GM20000 (cell line): ENCODE results near the gene LRMDA.

Experiments
- DNase-seq: peaks from one replicate; pipeline ENCODE4 v3.0.0; 2012; ENCODE audit warnings: low spot score
- CTCF ChIP-seq: IDR thresholded peaks from 2 replicates; pipeline ENCODE4 v1.5.1; 2012; ENCODE audit warnings: mild to moderate bottlenecking, control low read depth; ENCODE audit errors: extremely low read depth, missing control alignments

LRMDA gene

GRCh38 chr10:76185471-76186301, 754.3 kb downstream of the LRMDA start:
- TF ChIP-seq CTCF: no peak
- DNase-seq: no peak

GRCh38 chr10:76188216-76188615, 756.8 kb downstream of the LRMDA start:
- TF ChIP-seq CTCF: no peak
- DNase-seq: no peak

- no peak for DNase-seq
- no peak for TF ChIP-seq CTCF
These were observed 759.3 kb downstream of the LRMDA start for GRCh38 chr10:76190634-76191270.

- DNase-seq: no peak
- no peak for TF ChIP-seq CTCF
These were observed 759.9 kb downstream of the LRMDA start for GRCh38 chr10:76191336-76191735.

- no peak for DNase-seq
- no peak for TF ChIP-seq CTCF
These were observed 760.7 kb downstream of the LRMDA start for GRCh38 chr10:76192151-76192550.

- no peak for DNase-seq
- no peak for TF ChIP-seq CTCF
These were observed 761.4 kb downstream of the LRMDA start for GRCh38 chr10:76192694-76193320.
